Measurements from ENCODE around the gene UBE3D. TPM values are rescaled to one million over a fixed set of nuclear protein-coding genes. Genes with fewer than 3 reads are reported as not detected.

Gene UBE3D
- polyA plus RNA-seq, 1 donor (not counting 4 experiments of a cell fraction or from before 2014, with no cell fraction given) = 6.3 TPM

- no peak overlapping the region for H3K4me3 ChIP-seq (ENCODE audit: control insufficient read depth in 2 of 3, extremely low read depth in 1 of 3, insufficient read depth in 2 of 3, low read depth in 1 of 3, low read length in 3 of 3)
- H4K20me1 ChIP-seq (ENCODE audit: control insufficient read depth, extremely low read depth, insufficient read depth, low read length) = no peaks in the 10 kb centered on the region
- no peak overlapping the region for H2AFZ ChIP-seq (ENCODE audit: control insufficient read depth, low read length)
- no peak overlapping the region for H3K9ac ChIP-seq (ENCODE audit: control insufficient read depth, extremely low read depth, insufficient read depth, low read length)
- H3K9me3 ChIP-seq (ENCODE audit: control insufficient read depth, low read depth, low read length) = no peaks in the 10 kb centered on the region
- no peak overlapping the region for H3K27ac ChIP-seq (ENCODE audit: control insufficient read depth, insufficient read depth, low read length)
- dilution Hi-C loops (cut with MboI; ENCODE audit: extremely low pct_ligation_motif_present, low sequenced_read_pairs) = no loop called here
- no peak for TF ChIP-seq CTCF (optimal IDR thresholded peaks at IDR 0.05 in 1 of 3, IDR thresholded peaks at IDR 0.05 in 1 of 3, conservative IDR thresholded peaks at IDR 0.05 in 1 of 3; ENCODE audit: extremely low read depth in 1 of 3, insufficient read depth in 2 of 3, low read length in 3 of 3)
- TF ChIP-seq EZH2 (IDR thresholded peaks at IDR 0.05; ENCODE audit: low read length) = no peak
- peaks cover 0 to 3% of the 10 kb centered on the region in 2 experiments for H3K36me3 ChIP-seq (ENCODE audit: control insufficient read depth in 2 of 2, extremely low read depth in 1 of 2, insufficient read depth in 2 of 2, low read length in 2 of 2)
- peaks cover 8% of the 10 kb centered on the region for H3K4me1 ChIP-seq (ENCODE audit: control insufficient read depth, extremely low read depth, insufficient read depth, low read length)
- H3K4me2 ChIP-seq (ENCODE audit: control insufficient read depth, extremely low read depth, insufficient read depth, low read depth, low read length) = no peak overlapping the region
- no peak for DNase-seq (ENCODE audit: low read depth, low spot score)
- no peaks in the 10 kb centered on the region for H3K27me3 ChIP-seq (ENCODE audit: control insufficient read depth, extremely low read depth, insufficient read depth, low read length)
- no peaks in the 10 kb centered on the region for H3K9me1 ChIP-seq (ENCODE audit: control insufficient read depth, extremely low read depth, insufficient read depth, low read length)
- H3K79me2 ChIP-seq (ENCODE audit: control insufficient read depth, insufficient read depth, low read length) = no peaks in the 10 kb centered on the region
- FAIRE-seq = no peak
Measured at GRCh38 chr6:83098589-83098988, 32.9 kb upstream of the UBE3D start.

- H3K9ac ChIP-seq (ENCODE audit: control insufficient read depth, extremely low read depth, insufficient read depth, low read length) = no peak overlapping the region
- no peaks in the 10 kb centered on the region for H4K20me1 ChIP-seq (ENCODE audit: control insufficient read depth, extremely low read depth, insufficient read depth, low read length)
- no peak overlapping the region for H3K27ac ChIP-seq (ENCODE audit: control insufficient read depth, insufficient read depth, low read length)
- H3K4me2 ChIP-seq (ENCODE audit: control insufficient read depth, extremely low read depth, insufficient read depth, low read depth, low read length) = no peak overlapping the region
- DNase-seq (ENCODE audit: low read depth, low spot score) (no peak), FAIRE-seq (no peak)
- H3K4me3 ChIP-seq (ENCODE audit: control insufficient read depth in 2 of 3, extremely low read depth in 1 of 3, insufficient read depth in 2 of 3, low read depth in 1 of 3, low read length in 3 of 3) = no peak overlapping the region
- no peak overlapping the region for H2AFZ ChIP-seq (ENCODE audit: control insufficient read depth, low read length)
- dilution Hi-C loops (cut with MboI; ENCODE audit: extremely low pct_ligation_motif_present, low sequenced_read_pairs) = no loop called here
- peaks cover 0 to 3% of the 10 kb centered on the region in 2 experiments for H3K36me3 ChIP-seq (ENCODE audit: control insufficient read depth in 2 of 2, extremely low read depth in 1 of 2, insufficient read depth in 2 of 2, low read length in 2 of 2)
- TF ChIP-seq EZH2 (IDR thresholded peaks at IDR 0.05; ENCODE audit: low read length) (no peak), CTCF (optimal IDR thresholded peaks at IDR 0.05 in 1 of 3, IDR thresholded peaks at IDR 0.05 in 1 of 3, conservative IDR thresholded peaks at IDR 0.05 in 1 of 3; ENCODE audit: extremely low read depth in 1 of 3, insufficient read depth in 2 of 3, low read length in 3 of 3) (no peak)
- H3K9me1 ChIP-seq (ENCODE audit: control insufficient read depth, extremely low read depth, insufficient read depth, low read length) = no peaks in the 10 kb centered on the region
- H3K4me1 ChIP-seq (ENCODE audit: control insufficient read depth, extremely low read depth, insufficient read depth, low read length) = peaks cover 8% of the 10 kb centered on the region
- H3K79me2 ChIP-seq (ENCODE audit: control insufficient read depth, insufficient read depth, low read length) = no peaks in the 10 kb centered on the region
- H3K9me3 ChIP-seq (ENCODE audit: control insufficient read depth, low read depth, low read length) = no peaks in the 10 kb centered on the region
- no peaks in the 10 kb centered on the region for H3K27me3 ChIP-seq (ENCODE audit: control insufficient read depth, extremely low read depth, insufficient read depth, low read length)
Measured at GRCh38 chr6:83097675-83098074, 32.0 kb upstream of the UBE3D start.

Measured in keratinocyte (primary cell).